ENCODE data around the gene PLAU.

DNA sequence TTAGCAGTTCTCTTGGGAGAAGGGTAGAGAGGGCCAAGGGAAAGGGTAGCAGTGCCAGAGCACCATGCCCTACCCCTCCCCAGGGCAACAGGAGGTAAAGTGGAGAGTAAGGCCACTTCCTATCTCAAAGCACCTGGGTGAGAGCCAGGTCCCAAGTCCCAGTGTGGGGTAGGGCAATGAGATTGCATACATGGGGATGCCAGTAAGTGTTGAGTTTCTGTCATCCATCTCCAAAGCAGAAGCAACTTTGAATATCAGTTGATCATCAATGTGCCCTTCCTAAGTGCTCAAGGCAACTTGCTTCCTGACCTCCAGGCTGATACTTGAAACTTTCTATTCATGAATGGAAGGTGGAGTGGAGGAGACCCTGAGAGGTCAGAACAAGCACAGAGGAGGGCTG lies 34.4 kb upstream of the PLAU start:
- TF ChIP-seq, protein P1, sequence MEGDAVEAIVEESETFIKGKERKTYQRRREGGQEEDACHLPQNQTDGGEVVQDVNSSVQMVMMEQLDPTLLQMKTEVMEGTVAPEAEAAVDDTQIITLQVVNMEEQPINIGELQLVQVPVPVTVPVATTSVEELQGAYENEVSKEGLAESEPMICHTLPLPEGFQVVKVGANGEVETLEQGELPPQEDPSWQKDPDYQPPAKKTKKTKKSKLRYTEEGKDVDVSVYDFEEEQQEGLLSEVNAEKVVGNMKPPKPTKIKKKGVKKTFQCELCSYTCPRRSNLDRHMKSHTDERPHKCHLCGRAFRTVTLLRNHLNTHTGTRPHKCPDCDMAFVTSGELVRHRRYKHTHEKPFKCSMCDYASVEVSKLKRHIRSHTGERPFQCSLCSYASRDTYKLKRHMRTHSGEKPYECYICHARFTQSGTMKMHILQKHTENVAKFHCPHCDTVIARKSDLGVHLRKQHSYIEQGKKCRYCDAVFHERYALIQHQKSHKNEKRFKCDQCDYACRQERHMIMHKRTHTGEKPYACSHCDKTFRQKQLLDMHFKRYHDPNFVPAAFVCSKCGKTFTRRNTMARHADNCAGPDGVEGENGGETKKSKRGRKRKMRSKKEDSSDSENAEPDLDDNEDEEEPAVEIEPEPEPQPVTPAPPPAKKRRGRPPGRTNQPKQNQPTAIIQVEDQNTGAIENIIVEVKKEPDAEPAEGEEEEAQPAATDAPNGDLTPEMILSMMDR (conservative IDR thresholded peaks at IDR 0.05 in 1 of 2, IDR thresholded peaks at IDR 0.05 in 1 of 2; ENCODE audit: low read depth in 1 of 2, low read length in 2 of 2): no peak
- TF ChIP-seq EZH2 (IDR thresholded peaks at IDR 0.05; ENCODE audit: low read length, missing control alignments): no peak
